ENCODE results near the gene ANP32E.

Gene ANP32E

GRCh38 chr1:150171801-150172200, 64.1 kb downstream of the ANP32E start:
- TF ChIP-seq REST (IDR thresholded peaks at IDR 0.05; ENCODE audit: insufficient read depth in 1 of 2, low read depth in 2 of 2, low read length in 2 of 2) (no peak), TAF1 (IDR thresholded peaks at IDR 0.05; ENCODE audit: borderline replicate concordance, insufficient read depth, low read length) (no peak), SIN3A (IDR thresholded peaks at IDR 0.05; ENCODE audit: borderline replicate concordance, insufficient read depth, low read length) (no peak), POLR2AphosphoS5 (IDR thresholded peaks at IDR 0.05; ENCODE audit: low read depth, low read length) (no peak), FOXP2 (optimal IDR thresholded peaks at IDR 0.05; ENCODE audit: borderline replicate concordance, extremely low read depth, extremely low read length, insufficient read depth) (no peak)

- no peak for TF ChIP-seq POLR2AphosphoS5 (IDR thresholded peaks at IDR 0.05; ENCODE audit: low read depth, low read length)
- TF ChIP-seq FOXP2 (optimal IDR thresholded peaks at IDR 0.05; ENCODE audit: borderline replicate concordance, extremely low read depth, extremely low read length, insufficient read depth), result no peak
- no peak for TF ChIP-seq TAF1 (IDR thresholded peaks at IDR 0.05; ENCODE audit: borderline replicate concordance, insufficient read depth, low read length)
- TF ChIP-seq SIN3A (IDR thresholded peaks at IDR 0.05; ENCODE audit: borderline replicate concordance, insufficient read depth, low read length), result no peak
- no peak for TF ChIP-seq REST (IDR thresholded peaks at IDR 0.05; ENCODE audit: insufficient read depth in 1 of 2, low read depth in 2 of 2, low read length in 2 of 2)
Observed at GRCh38 chr1:150168960-150169601, 66.8 kb downstream of the ANP32E start.

Data from PFSK-1 (cell line).